Measurements from ENCODE around the gene STARD5.
"Not testable (repeated sequence)": the region's sequence is repeated elsewhere in the genome, so short reads cannot be mapped to it uniquely, and the experiment has no call there.

STARD5 gene, protein sequence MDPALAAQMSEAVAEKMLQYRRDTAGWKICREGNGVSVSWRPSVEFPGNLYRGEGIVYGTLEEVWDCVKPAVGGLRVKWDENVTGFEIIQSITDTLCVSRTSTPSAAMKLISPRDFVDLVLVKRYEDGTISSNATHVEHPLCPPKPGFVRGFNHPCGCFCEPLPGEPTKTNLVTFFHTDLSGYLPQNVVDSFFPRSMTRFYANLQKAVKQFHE

DNA sequence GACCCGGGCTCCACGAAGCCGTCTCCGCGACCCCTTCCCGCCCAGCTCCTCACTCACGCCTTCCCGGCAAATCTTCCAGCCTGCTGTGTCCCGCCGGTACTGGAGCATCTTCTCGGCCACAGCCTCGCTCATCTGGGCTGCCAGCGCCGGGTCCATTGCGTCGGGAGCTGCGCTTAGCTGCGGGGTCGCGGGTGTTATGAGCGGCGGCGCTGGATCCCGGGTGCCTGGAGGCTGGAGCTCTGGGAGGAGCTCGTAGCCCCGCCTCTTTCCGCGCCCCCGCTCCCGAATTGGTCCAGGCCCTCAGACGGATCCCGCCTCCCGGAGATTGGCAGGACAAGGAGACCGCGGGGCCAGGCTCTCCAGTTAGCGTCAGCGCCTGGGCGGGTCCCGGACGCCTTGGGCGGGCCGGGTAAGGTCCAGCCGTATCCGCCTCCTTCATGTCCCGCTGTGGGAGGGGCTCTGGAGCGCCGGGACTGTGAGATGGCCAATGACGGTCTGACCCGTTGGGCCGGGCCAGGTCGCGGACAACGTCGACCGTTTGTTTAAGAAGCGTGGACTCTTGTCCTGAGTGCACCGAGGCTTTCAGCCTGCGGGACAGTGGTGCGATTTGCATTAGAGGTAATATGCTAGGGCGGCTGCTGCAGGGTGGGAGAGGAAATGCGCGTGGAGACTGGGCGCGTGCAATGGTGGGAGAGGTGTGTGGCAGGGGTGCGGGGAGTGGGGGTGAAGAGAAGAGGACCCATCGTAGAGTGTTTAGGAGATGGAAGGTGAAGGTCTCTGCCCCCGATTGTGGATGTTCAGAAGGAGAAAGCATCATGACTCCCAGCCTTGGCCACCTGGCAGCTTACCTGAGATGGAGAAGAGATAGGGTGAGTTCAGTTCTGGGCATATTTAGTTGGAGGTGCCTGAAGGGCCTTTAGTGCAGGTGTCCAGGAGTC is at the start of gene STARD5:
Gene STARD5, minus strand, starts transcription at position 198 of the 938 bp plus-strand sequence. Its CDS starts 42 bp downstream, at position 156.
- peak; percentile 91 for DNase-seq (ENCODE audit: low spot score)

DNA sequence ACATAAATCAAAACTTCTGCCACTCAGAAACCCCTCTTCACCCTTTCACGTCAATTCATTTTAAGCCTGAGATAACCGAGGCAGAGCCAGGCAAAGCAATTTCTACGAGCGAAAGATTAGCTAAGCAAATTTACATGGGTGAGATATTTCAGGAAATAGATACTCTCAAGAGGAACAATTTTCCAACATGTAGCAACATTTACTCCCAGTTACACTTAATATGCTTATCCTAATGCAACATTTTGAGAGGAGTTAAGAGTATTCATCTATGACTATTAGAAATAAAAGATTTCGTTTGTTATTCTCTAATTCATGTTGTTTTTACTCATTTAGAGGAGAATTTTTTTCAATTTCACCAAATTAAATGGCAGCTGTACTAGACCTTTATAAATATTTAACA is 49.2 kb upstream of the STARD5 start:
- no peak for DNase-seq (ENCODE audit: low spot score)

DNA sequence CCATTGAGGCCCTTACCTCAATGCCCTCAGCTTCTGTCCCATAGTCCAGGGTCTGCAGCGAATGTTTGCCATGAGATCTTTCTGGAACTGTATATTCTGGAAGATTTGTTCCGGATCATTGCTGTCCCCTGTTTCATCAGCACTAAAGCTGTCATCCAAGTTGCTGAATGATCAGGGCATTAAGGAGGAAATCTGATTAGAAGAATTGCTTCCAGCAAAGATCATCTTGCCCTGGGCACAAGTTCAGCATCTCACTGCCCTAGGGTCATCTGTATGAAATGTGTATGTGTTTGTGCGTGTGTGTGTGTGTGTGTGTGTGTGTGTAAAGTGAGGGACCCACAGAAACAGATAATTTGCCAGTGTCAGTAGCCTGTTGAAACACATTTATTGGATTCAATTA is 48.6 kb upstream of the STARD5 start:
- no peak for DNase-seq (ENCODE audit: low spot score)

DNA sequence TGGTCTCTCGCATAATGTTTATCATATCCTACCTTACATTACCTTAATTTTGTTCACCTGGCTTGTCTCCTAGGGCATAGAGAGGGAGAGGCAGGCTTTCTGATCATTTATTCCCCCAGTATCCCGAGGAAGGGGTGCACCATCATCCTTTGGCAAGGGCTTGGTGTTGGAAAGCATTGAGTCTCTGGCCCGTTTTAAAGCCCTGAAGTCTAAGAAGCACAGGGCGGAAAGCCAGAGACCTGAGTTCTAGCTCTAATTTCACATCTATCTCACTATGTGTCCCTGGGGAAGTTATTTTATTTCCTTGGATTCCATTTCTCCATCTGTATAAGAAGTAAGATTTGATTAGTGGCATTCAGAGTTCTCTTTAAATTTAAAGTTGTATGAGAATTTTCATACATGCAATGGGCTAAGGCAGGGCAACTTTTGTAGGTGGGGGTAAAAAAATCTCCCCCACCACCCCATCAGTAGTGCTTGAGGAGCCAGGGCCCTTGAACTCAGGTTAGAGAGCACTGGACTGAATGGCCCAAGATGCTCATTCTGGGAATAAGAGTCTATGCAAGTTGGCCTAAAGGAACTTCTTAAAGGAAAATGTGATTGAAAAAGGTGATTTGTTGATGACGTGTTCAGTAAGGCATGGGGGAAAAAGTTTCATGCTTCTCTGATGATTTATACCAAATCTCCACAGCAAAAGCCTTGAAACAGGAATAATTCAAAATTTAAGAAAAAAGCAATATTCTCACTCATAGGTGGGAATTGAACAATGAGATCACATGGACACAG is 40.0 kb upstream of the STARD5 start:
- no peak for DNase-seq (ENCODE audit: low spot score)

DNA sequence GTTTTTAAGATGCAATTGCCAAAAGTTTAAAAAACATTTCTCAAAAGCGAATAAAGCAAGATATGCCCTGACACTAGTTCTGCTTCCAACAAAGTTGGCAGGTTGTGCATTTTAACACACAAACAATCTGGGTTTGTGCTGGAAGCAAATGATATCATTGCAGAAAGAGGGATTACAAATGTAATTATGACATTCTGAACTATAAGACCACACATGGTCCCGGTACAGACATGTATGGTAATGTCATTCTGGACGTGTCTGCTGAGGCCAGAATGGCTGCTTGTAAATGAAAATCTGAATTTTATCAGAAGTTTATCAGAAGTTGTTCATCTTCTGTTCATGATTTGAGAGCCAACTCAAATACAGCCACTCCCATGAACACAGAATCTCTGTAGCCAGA is 39.3 kb upstream of the STARD5 start:
- DNase-seq (ENCODE audit: low spot score) = no peak

DNA sequence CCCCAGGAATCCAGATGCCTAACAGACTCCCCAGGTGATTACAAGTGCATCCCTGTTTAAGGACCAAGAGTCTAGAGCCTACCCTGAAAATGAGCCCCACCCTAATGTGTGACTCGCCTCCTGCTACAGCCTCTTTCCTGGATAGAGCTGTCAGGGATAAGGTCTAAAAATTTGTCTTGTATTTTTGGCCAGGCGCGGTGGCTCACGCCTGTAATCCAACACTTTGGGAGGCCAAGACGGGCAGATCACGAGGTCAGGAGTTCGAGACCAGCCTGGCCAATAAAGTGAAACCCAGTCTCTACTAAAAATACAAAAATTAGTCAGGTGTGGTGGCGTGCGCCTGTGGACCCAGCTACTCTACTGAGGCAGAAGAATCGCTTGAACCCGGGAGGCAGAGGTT is 38.8 kb upstream of the STARD5 start:
- DNase-seq (ENCODE audit: low spot score) = no peak

DNA sequence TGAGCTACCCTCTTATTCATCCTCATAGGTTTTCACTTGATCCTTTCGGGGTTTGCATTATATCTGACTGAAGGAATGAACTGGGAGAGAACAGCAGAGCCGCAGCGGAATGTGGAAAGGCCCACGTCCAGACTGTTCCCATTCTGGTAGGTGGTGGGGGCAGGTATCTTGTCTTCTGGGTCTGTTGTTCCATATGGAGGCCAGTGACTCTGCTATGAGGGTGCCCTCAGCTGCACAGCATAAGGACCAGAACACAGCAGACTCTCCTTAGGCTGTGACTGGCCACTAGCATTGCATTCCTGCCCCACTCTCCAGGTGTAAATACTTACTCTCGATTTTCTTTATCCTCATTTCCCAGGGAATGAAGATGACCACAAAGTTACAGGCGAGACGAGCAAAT is 38.0 kb upstream of the STARD5 start:
- DNase-seq (ENCODE audit: low spot score) = no peak

DNA sequence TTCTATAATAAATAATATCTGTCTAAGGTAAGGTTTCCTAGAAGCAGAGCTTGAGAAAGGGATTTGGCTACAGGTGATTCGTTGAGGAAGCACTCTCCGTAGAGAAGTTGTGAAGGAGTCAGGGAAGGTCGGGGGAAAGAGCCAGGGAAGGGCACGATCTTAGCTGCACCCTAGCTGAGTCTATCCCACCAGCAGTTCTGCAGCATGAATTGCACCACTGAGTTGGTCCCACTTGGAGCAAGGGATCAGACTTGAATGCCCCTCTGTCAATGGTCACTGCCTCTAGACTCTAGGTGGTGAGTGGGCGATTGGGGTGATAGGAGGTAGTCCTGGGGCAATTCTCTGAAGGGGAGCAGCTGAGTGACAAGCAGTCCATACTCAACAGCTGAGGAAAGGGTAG is 36.5 kb upstream of the STARD5 start:
- DNase-seq (ENCODE audit: low spot score) = no peak

DNA sequence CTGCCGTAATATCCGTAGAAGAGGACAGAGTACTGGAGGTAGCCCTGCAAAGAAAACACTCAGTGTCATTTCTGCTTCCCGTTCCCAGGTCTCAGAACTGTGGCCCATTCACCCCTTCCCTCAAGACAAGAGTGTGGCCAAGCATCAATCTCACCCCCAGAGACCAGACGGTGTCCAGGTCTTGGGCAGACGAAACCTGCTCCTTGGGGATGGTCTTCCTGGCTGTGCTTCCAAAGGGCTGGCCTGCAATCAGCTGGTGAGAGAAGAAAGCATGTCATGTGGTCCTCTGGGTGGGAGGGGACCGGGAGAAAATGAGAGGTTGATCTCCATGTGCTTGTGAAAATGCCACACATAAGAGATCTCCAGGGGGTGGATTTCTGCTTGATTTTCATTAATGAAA is 34.3 kb upstream of the STARD5 start:
- no peak for DNase-seq (ENCODE audit: low spot score)

DNA sequence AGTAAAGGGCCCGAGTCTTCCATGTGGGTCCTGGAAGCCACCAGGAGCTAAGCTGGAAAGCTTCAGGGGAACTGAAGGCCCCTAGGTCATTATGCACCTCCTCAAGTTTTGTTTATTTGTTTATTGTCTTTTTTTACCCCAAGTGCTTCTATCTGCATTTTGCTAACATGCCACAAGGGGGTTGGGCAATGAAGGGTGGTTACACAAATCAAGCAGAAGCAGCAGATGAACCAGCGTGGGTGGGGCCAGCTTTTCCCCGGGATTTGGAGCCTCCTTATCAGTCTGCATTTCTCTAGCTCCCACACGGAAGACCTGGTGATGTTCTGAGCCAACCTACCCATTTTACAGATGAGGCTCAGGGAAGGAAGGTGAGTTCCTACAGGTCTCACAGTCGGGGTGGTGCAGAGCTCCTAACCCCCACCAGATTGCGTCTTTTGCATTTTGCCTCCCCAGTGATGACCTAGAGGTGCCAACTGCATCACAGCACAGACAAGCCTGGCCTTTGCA is 33.3 kb upstream of the STARD5 start:
- no peak for DNase-seq (ENCODE audit: low spot score)

DNA sequence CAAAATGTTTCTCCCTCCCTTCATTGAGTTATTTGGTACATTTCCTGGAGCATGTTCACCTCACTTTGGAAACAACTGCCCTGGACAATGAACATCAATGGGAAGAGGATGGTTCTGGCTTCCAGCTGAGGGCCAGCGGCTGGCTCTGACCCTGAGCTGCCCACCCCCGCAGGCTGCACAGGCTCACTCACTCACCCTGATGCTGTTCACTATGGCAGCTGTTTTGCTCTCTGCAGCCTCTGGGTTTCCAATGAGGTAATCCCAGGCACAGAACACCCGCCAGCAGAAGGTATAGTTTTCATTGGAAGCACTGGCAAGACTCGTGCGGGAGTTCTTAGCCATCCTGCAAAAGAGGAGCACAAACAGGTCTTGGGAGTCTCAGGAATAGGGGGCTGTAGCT is 32.3 kb upstream of the STARD5 start:
- no peak for DNase-seq (ENCODE audit: low spot score)

DNA sequence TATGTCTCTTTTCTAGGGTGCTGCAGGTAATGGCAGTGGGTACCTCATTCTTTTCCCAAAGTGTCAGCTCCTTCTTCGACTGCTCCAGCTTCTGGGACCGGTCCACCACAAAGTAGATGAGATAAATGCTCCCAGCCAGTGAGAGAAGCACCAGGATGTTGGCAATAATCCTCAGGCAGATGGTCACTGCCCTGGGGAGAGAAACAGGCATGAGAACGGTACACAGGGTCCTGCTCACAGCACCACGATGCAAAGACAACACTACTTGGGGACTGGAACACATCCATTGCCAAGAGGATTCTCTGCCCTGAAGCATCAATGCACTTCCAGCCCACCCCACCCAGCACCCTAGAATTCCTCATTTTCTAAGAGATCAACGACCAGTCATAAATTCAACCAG is 27.7 kb upstream of the STARD5 start:
- no peak for DNase-seq (ENCODE audit: low spot score)

DNA sequence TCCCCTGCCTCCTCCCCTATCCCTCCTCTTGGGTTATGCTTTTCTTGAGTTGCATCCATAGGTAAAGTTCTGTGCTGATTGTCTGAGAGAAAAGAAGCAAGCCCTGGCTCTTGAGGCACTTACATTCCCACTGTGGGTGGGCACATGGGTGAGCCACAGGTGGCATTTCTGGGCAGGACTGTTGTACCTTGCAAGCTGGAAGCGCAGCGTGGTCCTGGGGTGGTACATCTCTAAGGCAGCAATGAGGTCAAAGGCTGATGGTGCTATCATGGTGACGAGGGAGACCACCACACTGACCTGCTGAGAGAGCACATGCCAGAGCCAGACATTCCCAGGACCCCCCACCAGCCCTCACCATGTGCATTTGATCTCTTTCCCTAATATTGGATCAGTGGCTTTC is 25.3 kb upstream of the STARD5 start:
- DNase-seq (ENCODE audit: low spot score) = no peak

DNA sequence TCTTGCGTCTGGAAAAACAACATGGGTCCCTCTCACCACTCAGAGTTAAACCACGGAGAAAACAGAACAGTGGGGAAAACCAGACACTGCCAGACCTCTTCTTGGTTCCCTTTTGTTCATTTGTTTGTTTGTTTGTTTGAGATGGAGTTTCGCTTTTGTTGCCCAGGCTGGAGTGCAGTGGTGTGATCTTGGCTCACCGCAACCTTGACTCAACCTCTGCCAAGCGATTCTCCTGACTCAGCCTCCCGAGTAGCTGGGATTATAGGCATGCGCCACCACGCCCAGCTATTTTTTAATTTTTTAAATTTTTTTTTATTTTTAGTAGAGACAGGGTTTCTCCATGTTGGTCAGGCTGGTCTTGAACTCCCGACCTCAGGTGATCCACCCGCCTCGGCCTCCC is 24.8 kb upstream of the STARD5 start:
- DNase-seq (ENCODE audit: low spot score) = not testable (repeated sequence)

DNA sequence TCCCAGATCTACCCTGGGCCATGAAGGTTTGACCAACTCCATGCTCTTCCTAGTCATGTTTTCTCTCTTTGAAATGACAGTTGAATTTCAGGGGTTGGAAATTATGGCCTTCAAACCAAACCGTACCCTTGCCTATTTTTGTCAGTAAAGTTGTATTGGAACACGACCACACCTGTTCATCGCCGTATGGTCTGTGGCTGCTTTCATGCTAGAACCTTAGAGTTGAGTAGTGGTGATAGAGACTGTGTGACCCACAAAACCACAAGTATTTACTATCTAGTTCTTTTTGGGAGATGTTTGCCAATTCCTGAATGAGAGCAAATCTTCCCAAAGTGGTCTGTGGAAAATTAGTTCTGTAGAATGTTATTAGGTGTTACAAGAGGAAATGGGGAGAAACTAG is 24.0 kb upstream of the STARD5 start:
- DNase-seq (ENCODE audit: low spot score) = no peak

DNA sequence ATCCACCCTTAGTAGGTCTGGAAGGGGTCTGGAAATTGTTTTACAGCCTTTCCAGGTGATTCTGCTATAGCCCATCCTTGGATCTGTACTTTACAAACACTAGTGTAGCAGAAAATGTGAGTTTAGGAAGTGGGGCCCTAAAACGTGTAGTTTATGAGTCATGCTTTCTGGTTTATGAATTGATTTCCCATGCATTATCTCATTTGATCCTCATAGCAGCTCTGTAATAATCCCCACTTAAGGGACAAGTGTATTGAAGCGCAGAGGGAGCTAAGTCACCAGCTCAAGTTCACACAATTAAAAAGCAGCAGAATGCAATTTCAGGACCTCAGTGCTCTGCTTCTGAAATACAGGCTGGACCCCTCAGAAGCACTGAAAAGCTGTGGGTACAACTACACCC is 22.7 kb upstream of the STARD5 start:
- no peak for DNase-seq (ENCODE audit: low spot score)

DNA sequence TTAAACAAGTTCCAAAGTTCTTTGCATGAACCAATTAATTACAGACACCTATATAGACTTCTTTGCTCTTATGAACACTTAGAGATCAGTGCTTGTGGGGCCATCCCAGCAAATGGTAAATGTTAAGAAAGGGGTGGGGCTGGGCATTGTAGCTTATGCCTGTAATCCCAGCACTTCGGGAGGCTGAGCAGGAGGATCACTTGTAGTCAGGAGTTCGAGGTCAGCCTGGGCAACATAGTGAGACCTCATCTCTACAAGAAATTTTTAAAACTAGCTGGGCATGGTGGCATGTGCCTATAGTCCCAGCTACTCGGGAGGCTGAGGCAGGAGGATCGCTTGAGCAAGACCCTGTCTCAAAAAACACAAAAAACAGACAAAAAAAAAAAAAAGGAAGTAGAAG is 19.4 kb upstream of the STARD5 start:
- DNase-seq (ENCODE audit: low spot score) = no peak

DNA sequence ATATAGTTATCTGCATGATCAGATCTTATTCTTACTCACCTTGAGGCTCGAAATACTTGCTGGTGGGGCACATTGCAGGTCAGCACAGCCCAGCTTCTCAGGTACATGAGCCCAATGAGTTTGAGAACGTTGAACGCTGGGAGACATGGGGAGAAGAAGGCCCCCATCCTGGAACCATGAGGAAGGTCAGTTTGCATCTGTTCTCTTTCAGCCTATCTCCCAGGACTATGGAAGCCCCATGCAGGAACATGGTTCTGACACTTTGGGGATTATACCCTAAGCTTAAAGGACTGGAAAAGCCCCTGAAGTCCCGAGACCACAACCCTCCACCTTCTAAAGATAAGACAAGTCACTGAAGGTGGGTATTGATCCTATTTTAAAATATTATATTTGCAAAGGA is 17.4 kb upstream of the STARD5 start:
- no peak for DNase-seq (ENCODE audit: low spot score)

DNA sequence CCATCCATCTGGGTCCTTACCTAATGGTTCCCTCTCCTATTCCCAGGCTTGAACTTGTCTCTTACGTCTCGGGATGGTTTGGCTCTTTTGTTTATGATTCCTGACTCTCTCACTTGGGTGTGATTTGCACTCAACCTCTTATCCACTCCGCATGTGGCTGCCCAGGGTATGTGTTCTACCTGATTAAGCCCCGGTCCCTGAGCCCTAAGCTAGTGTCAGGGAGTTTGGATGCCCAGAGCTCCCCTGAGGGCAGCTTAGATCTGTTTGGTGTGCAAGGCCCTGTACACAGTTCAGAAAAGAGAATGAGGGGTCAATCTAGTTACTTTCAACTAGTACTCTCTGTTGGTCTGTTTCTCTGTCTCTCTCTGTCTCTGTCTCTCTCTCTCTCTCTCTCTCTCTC is 15.9 kb upstream of the STARD5 start:
- DNase-seq (ENCODE audit: low spot score) = no peak

DNA sequence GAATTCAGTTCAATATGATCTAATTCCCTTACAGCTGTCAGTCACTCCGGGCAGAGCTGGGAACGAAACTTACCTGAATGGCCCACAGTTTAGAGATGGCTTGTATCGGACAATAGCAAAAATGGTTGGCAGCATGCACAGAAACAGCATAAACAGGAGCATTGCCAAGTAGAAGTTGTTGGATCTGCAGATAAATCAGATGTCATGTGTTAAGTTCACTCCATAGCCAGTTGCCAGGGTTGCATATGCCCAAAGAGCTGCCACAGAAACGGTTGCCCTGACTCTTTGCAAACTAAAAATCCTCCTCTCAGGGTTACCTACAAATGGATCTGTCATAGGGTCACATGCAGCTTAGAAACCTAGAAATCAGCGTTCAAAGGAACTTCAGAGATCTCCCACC is 15.4 kb upstream of the STARD5 start:
- DNase-seq (ENCODE audit: low spot score) = no peak

DNA sequence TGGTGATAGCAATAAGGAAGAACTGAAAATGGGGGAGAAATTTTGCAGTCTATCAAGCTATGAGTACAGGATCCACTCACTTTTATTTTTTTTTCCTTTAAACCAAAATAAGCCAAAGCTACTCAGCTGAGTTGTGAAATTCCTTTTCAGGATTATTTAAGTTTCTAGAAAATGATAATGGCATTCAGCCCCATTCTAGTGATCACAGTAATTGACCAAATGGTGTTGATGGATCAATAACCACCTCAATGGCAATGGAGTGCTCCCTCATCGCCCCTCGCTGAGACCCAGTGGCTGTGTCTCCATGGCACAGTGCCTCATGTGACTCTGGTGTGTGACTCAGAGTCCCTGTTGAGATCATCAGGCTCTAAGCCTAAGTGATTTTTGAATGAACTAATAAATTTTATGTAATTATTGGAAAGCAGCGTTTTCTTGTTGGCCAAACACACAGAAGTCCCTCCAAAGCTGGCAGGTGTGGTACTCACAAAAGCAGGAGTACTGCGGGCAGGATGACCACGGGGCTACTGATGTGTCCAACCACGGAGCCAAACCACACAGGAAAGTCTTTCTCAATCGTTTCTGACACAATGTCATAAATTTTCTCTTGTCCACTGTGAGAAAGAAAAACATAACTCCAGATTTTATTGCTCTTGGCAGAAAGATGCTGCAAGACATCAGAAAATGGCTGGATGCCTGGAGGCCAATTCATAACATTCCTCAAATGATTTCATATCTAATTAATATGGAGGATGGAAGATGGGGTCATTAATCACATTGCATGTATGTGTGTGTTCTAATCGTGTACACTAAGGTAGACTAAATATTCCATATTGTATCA is 14.4 kb upstream of the STARD5 start:
- no peak for DNase-seq (ENCODE audit: low spot score)

DNA sequence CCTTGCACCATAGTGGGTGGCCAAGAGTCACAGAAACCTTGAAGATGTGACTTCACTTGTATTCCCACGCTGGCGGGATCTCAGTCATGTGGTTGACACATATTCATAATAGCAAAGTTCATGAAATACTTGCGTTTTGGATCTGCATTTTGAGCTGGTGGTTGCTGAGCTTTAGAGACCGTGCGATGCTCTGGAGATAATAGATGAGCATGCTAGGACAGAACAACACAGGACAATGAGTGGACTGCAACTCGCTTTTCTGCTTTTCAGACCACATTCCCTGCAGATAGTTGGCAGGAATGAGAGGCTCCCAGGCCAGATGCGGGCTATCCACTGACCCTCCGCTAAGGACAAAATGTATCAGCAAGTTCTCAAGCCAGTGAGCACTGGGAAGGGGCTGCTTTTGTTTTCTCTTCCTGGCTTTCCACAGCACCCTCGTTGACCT is 13.8 kb upstream of the STARD5 start:
- no peak for DNase-seq (ENCODE audit: low spot score)

Measured in HuH-7 (cell line).